C4-2B (cell line): ENCODE results near the gene LCP1.

Source experiments
- H3K27ac ChIP-seq: fragments of 450-650 bp; 2 replicates; pipeline ENCODE4 v1.5.1; 2017
- ZFX ChIP-seq: fragments of 450-650 bp; IDR thresholded peaks from 2 replicates; pipeline ENCODE4 v1.6.1; 2017
- TF ChIP-seq, protein P1 (sequence below): fragments of 450-650 bp; conservative IDR thresholded peaks from 2 replicates; pipeline ENCODE4 v1.5.1; 2017; ENCODE audit warnings: mild to moderate bottlenecking

Gene LCP1

DNA sequence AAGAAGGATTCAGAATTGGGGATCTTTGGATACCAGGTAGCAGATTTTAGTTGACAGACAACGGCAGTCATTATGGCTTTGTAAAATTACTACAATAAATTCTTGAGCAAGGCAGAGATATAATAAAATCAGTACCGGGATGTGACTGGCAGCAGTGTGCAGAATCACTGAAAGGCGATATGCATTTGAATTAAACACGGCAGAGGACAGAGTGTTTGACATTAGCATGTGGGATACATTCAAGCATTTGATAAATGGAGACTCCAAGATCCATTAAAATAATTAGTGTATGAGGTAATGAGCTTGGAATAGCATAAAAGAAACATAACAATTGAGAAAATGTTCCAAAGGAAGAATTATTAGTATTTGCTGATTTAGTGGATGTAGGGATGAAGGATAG is 36.8 kb downstream of the LCP1 start:
- TF ChIP-seq, protein P1, sequence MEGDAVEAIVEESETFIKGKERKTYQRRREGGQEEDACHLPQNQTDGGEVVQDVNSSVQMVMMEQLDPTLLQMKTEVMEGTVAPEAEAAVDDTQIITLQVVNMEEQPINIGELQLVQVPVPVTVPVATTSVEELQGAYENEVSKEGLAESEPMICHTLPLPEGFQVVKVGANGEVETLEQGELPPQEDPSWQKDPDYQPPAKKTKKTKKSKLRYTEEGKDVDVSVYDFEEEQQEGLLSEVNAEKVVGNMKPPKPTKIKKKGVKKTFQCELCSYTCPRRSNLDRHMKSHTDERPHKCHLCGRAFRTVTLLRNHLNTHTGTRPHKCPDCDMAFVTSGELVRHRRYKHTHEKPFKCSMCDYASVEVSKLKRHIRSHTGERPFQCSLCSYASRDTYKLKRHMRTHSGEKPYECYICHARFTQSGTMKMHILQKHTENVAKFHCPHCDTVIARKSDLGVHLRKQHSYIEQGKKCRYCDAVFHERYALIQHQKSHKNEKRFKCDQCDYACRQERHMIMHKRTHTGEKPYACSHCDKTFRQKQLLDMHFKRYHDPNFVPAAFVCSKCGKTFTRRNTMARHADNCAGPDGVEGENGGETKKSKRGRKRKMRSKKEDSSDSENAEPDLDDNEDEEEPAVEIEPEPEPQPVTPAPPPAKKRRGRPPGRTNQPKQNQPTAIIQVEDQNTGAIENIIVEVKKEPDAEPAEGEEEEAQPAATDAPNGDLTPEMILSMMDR: no peak
- TF ChIP-seq ZFX: no peak
- no peak overlapping the region for H3K27ac ChIP-seq

GRCh38 chr13:46143184-46143701 is 38.7 kb downstream of the LCP1 start:
- TF ChIP-seq, protein P1: no peak
- TF ChIP-seq ZFX: no peak
- peak overlapping the region; percentile 91 for H3K27ac ChIP-seq

DNA sequence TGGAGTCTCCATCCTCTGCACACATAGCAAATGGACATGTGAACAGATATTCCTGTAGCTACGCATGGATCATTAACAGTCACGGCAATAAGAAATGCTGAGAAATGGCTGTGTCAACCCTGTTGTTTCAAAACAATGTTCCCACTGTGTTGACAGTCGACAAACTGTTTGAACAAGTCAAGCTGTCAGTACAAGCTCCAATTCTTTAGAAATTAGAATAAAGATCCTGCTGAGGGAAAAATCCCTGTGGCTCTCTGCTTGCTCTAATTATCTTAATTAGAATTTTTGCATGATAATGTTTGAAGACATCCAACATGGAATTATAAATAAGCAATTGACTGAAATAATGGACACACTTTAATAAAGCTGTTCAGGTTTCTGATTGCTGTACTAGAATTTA is 39.2 kb downstream of the LCP1 start:
- H3K27ac ChIP-seq: peak overlapping the region; percentile 91; the same call in 1 of the 2 replicates
- TF ChIP-seq, protein P1: no peak
- TF ChIP-seq ZFX: no peak

GRCh38 chr13:46140044-46140443 is 41.9 kb downstream of the LCP1 start:
- TF ChIP-seq, protein P1: no peak
- no peak for TF ChIP-seq ZFX
- H3K27ac ChIP-seq: no peak overlapping the region

DNA sequence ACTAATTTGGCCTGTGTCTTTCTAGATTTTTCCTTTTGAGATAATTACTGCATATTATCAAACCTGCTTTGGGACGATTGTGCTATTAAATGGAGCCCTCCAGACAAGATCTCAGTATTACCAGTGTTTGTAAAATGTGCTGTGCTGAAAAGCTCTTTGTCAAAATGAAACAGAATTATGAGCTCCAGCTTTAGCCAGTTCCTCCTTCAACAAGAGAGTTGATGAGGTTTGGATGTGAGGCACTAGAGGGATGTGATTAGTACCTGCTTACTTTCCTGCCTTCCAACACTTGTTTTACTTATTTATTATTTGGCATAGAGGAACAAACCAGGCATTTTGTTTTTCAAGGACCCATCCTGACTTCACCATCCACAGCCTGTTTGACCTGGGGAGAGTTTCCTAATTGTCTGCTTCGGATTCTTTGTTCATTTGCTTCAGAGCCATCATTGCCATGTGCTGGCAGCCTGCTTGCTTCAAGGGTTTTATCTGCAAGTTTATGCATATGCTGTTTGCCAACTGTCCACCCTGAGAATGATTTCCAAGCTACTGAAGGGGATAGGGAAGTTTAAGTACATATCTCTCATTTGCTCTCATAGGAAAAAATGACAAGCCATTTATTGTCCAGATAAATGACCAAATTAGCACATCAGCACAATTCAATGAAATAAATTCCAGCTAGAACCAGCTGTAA is 44.2 kb downstream of the LCP1 start:
- TF ChIP-seq, protein P1: no peak
- no peak for TF ChIP-seq ZFX
- peak overlapping the region; percentile 98 for H3K27ac ChIP-seq

DNA sequence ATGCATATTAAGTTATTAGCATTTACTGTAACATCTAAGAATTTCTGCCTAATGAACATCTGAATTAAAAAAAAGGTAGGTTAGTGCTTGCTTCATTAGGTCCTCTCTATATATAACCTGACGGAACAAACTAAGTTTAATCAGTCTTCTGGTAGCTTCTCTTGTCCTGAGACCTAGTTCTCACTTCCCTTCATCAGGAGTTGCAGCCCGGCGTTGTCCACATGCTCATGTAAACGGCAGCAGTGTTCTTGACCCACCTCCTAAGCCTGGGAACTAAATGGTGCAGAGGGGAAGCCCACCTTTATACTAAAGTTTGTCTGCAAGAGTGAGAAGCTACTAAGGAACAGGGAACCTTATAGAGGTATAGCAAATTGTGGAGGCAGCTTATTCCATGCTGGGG is 45.3 kb downstream of the LCP1 start:
- H3K27ac ChIP-seq: peak overlapping the region; percentile 98
- TF ChIP-seq, protein P1: no peak

- TF ChIP-seq, protein P1: no peak
- no peak for TF ChIP-seq ZFX
- H3K27ac ChIP-seq: peak overlapping the region; percentile 98
Observed at GRCh38 chr13:46134961-46135522, 46.9 kb downstream of the LCP1 start.
